ENCODE data around the gene SLX1B.
"Not testable (repeated sequence)": the region's sequence is repeated elsewhere in the genome, so short reads cannot be mapped to it uniquely, and the experiment has no call there.

Gene SLX1B

DNA sequence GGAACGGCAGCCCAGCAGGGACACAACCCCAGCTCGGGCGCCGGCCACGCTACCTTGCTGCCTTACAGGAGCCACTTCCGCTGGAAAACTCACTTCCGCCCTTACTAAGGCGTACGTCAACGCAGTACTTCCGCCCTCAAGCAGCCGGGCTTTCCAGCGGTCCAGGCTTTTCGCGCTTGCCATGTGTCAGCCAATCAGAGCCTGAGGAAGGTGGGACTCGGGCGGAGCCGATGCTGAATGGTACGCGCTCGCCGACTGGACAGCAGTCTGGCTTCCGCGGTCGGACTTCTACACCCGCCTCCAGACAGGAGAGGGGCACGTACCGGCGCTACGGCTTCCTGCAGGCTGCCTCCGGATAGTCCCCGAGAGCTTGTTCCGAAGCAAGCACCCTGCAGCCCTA, at the start of gene SLX1B, which contains the start of gene BOLA2:
SLX1B (plus strand) TSS at position 265 of the 400 bp plus-strand sequence.
BOLA2 (minus strand) TSS at position 83 of the 400 bp plus-strand sequence. CDS start 98 bp downstream, outside the sequence.
- DNase-seq (ENCODE audit: low spot score) = not testable (repeated sequence)

DNA sequence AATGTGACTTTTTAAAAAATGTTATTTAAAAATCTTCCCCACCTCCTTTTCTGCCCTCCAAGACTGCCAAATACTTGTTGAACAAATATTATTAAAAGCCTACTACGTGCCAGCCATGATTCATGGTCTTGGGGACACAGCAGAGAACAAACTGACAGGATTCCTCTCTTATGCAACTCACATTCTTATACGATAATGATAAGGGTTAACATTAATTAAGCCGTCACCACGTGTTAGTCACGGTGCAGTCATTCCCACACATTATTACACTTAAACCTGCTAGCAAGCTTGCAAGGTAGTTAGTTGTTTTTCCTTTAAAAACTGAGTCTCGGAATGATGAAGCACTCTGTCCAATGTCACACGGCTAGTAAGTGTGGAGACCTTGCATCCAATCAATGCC, 49.1 kb upstream of the SLX1B start:
- not testable (repeated sequence) for DNase-seq (ENCODE audit: low spot score)

DNA sequence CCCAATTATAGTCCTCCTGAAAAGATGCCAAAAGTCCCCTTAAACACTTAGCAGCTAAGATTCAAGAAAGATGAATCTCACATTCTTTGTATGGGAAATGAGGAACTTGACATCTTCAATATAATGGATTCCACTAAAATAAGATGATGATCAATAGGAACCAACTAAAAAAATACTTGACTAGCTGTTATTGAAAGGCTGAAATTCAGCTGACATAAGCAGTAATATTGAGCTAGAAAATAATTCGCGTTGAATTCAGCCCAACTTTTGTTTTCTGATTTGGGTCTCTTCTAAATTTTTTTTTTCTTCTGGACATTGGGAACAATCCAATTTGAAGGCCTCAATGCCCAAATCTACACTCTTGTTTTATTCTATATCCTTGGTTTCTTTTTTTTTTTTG, 30.7 kb upstream of the SLX1B start:
- not testable (repeated sequence) for DNase-seq (ENCODE audit: low spot score)

DNA sequence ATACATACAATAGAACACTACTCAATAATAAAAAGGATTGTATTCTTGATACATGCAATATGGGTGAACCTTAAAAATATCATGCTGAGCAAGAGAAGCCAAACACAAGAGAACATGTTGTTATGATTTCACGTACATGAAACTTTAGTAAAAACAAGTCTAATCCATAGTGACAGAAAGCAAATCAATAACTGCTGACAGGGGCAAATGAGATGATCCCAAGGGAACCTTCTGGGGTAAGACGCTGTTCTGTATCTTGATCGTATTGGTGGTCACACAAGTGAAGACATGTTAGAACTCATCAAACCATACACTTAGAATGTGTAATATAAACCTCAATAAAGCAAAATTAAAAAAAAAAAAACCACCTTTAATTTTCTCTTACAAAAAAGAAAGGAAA, 28.9 kb upstream of the SLX1B start:
- not testable (repeated sequence) for DNase-seq (ENCODE audit: low spot score)

DNA sequence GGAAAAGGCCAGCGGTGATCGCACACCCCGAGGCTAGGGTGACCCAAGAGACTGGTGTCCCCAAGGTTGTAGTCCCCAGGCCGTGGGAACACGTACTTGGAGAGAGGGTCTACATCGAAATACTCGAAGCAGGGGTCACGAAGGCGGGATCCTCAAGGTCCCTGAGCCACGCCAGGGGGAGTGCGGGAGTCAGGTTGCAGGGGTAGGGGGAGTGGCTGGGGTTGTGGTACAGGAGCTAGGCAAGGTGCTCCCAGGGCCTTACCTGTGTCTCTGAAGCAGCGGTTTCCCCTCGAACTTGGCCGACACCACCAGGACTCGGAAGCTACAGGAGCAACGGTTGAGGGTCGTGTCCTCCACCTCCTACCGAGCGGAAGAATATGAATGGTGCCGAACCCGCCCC, 579 bp upstream of the SLX1B start:
- not testable (repeated sequence) for DNase-seq (ENCODE audit: low spot score)

DNA sequence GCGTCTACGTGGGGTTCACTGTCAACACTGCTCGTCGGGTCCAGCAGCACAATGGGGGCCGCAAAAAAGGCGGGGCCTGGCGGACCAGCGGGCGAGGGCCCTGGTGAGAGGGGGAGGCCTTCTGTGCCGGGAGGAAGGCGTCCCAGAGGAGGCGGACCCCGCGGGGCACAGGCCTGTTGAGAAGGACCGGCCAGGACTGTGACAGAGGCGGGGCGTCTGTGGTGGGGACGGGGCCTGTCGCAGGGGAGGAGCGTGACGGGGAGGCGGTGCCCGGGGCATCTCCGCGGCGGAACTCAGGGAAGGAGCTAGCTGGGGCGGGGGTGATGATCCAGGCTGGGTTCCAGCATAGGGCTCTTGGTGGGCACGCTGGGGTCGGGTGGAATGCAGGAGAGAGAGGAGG, 495 bp downstream of the SLX1B start:
- not testable (repeated sequence) for DNase-seq (ENCODE audit: low spot score)

DNA sequence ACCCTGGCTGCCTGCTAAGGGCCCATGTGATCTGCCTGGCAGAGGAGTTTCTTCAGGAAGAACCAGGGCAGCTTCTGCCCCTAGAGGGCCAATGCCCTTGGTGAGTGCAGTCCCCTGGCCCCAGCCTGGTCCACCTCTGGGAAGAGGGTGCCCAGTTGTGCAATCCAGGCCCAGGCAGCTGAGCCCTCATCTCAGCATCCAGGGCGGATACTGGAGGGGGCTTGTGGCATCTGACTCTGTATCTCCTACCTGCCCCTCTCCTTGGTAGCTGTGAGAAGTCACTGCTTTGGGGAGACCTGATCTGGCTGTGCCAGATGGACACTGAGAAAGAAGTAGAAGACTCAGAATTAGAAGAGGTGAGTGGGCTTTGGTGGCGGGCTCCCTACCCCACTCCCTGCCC, 3.3 kb downstream of the SLX1B start:
- DNase-seq (ENCODE audit: low spot score) = not testable (repeated sequence)

DNA sequence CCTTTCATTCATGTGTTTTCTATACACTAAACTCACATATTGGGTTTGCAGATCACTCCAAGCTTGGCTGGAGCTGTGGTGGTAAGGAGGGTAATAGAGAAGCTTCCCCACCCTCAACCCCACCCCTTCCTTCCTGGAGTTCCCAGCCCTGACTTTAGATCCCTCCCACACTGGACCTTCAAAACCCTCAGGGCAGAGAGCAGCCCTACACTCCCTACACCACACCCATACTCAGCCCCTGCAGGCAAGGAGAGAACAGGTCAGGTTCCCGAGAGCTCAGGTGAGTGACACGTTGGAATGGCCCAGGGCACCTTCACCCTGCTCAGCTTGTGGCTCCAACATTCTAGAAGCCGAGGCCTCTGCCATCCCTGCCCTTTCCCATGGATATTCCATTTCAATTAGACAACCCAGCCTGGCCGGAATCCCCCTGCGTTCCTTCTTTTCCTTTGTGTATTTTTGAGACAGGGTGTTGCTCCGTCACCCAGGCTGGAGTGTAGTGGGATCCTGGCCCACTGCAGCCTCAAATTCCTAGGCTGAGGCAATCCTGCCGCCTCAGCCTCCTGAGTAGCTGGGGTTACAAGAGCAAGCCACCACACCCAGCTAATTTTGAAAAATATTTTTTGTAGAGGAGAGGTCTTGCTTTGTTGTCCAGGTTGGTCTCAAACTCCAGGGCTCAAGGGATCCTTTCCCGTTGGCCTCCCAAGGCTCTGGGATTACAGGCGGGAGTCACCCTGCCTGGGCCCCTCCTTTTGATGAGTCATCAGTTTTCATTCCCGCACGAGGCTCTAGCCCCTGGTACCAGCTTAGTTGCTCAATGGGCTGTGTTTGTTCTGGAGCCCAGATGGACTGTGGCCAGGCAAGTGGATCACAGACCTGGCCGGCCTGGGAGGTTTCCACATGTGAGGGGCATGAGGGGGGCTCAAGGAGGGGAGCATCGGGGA, 5.6 kb downstream of the SLX1B start, which contains the start of gene SULT1A4:
SULT1A4 (plus strand) TSS at position 208 of the 941 bp plus-strand sequence. CDS start 1,473 bp downstream, outside the sequence.
- DNase-seq (ENCODE audit: low spot score) = not testable (repeated sequence)

DNA sequence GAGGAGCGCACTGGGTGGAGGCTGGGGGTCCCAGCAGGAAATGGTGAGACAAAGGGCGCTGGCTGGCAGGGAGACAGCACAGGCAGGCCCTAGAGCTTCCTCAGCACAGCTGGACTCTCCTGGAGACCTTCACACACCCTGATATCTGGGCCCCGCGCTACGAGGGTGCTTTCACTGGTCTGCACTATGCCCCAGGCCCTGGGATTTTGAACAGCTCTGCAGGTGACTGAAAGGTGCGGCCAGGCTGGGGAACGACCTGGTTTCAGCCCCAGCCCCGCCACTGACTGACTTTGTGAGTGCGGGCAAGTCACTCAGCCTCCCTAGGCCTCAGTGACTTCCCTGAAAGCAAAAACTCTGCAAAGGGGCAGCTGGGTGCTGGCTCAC, 6.3 kb downstream of the SLX1B start:
- not testable (repeated sequence) for DNase-seq (ENCODE audit: low spot score)

DNA sequence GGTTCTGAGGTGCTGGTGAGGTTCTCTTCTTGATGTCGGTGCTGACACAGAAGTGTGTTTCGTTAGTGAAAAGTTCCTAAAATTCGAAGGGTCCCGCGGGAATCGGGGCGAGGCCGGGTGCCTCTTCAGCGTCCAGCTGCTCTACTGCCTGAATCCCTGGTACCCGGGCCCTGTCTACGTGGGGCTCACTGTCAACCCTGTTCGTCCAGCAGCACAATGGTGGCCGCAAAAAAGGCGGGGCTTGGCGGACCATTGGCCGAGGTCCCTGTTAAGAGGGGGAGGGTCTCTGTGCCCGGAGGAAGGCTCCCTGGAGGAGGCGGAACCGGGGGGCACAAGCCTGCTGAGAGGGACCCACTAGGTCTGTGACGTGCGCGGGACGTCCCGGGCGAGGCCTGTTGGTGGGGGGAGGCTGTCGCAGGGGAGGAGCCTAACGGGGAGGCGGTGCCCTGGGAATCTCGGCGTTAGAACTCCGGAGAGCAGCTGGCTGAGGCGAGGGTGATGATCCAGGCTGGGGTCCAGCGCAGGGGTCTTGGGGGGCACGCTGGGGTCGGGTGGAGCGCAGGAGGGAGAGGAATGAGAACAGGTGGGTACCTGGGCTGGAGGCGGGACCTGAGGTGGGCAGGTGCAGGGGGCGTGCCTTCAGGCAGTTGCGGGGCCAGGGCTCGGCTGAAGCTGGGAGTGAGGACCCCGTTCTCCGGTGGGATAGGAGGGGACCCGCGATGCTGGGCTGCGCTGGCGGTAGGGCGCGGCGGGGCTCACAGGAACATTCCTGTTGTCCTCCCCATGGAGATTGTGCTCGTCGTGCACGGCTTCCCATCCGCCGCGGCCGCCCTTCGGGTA, 11.9 kb downstream of the SLX1B start:
- DNase-seq (ENCODE audit: low spot score) = not testable (repeated sequence)

DNA sequence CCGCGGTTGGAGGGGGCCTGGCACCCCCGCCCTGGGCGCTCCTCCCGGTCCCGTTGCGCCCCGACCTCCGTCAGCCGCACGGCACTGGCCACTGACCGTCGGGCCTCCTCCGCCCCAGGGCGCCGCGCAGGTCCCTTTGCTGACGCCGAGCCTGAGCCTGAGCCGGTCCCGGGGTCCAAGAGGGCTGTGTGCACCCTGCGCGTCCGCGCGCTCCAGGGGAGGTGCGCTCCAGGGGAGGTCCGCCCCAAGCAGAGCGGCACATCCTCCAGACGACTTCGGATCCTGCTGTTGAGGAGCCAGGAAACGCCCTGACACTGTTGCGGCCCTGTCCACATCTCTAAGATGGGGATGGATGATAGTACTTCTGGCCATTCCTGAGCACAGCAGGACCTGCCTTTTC, 12.6 kb downstream of the SLX1B start:
- not testable (repeated sequence) for DNase-seq (ENCODE audit: low spot score)

DNA sequence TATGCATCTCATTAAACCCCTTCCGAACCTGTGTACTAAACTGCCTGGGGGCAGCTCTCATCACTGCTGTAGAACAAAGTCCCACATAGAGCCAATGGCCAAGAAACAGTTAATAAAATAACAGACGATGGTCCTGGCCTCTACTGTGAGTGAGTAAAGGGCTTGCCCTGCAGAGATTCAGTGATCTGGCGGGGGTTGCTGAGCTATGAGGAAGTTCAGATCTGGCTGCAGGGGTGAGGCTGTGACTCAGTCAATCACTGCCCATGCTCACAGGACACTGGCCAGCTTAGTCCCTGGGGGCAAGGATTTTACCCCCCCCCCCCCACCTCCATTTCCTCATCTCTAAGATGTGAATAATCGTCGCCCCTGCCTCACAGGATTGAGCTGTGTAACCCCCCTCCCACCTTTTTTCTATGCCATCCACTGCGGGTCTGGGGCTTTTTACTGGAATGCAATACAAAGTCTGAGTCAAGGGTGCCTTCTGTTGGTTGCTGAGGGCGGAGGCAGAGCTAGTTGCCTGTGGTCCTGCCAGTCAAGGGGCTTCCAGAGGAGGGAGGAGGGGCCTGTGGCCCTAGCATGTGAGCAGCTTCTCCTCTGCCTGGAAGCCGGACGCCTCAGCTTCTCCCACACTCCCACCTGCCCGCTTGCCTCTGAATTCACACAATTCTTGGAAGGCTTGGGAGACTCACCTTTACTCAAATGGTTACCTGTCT, 13.5 kb downstream of the SLX1B start:
- not testable (repeated sequence) for DNase-seq (ENCODE audit: low spot score)

DNA sequence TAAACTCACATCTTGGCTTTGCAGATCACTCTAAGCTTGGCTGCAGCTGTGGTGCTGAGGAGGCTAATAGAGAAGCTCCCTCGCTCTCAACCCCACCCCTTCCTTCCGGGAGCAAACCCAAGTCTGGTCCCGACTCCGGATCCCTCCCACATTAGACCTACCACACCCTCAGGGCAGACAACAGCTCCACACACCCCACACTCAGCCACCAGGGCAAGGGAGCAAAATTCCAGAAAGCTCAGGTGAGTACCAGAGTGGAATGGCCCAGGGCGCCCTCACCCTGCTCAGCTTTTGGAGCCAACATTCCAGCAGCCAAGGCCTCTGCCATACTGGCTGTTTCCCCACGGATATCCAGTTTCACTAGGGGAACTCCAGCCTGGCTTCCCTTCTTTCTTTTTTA, 15.3 kb downstream of the SLX1B start:
- DNase-seq (ENCODE audit: low spot score) = not testable (repeated sequence)

DNA sequence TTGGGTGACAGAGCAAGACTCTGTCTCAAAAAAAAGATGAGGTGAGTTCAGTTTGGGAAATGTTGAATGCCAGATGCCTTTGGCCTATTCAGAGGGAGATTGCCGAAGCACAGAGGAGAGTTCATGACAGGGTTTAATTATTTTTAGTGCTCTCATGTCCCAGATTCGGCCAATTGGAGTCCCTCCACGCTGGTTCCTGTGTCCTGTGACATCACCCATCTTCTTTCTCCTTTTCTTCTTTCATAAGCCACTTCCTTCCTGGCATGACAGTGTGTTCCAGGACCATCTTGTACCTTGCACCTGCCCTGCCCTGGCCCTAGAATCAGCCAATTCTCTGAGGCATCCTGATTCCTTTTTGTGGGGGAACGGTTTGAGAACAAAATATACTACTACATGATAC, 17.7 kb downstream of the SLX1B start:
- not testable (repeated sequence) for DNase-seq (ENCODE audit: low spot score)

DNA sequence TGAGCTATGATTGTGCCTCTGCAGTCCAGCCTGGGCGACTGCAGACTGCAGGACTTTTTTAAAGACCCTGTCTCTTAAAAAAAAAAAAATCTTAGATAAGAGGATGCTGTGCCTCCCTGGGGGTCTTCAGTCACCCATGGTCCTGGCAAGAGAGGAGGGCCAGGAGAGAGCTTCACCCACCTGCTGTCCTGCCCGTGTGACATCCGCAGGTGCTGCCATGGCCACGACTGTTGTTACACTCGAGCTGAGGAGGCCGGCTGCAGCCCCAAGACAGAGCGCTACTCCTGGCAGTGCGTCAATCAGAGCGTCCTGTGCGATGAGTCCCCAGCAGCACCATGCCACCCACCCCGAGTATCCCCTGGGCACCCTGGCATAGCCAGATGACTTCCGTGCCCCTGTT, 27.9 kb downstream of the SLX1B start:
- DNase-seq (ENCODE audit: low spot score) = not testable (repeated sequence)

DNA sequence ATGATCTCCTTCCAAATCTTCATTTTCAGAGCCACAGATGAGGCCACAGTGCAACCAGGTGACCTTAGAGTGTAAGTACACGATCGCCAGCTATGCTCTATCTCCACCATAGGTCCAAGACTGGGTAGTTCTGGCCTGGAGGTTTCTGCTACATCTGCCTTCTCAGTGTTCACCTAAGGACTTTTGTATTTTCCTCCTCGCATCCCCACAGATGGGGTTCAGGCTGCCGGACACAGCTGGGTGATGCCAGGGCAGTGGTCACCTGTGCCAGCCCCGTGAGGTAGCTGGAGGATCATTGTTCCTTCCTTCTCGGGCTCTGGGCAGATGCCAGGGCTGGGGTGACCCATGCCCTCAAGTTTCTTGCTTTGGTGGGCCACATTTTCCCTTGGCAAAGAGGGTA, 52.0 kb downstream of the SLX1B start, which contains the start of gene NPIPB12:
NPIPB12 (minus strand) TSS at position 101 of the 400 bp plus-strand sequence.
- DNase-seq (ENCODE audit: low spot score) = not testable (repeated sequence)

Data from Ammon's horn (tissue), 1 donor.